ENCODE data around the gene H2AZ2.
"Not testable (repeated sequence)": the region's sequence is repeated elsewhere in the genome, so short reads cannot be mapped to it uniquely, and the experiment has no call there.

Gene H2AZ2

DNA sequence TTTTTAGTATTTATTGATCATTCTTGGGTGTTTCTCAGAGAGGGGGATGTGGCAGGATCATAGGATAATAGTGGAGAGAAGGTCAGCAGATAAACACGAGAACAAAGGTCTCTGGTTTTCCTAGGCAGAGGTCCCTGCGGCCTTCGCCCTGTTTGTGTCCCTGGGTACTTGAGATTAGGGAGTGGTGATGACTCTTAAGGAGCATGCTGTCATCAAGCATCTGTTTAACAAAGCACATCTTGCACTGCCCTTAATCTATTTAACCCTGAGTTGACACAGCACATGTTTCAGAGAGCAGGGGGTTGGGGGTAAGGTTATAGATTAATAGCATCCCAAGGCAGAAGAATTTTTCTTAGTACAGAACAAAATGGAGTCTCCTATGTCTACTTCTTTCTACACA is 22.4 kb upstream of the H2AZ2 start:
- DNase-seq, result not testable (repeated sequence)

DNA sequence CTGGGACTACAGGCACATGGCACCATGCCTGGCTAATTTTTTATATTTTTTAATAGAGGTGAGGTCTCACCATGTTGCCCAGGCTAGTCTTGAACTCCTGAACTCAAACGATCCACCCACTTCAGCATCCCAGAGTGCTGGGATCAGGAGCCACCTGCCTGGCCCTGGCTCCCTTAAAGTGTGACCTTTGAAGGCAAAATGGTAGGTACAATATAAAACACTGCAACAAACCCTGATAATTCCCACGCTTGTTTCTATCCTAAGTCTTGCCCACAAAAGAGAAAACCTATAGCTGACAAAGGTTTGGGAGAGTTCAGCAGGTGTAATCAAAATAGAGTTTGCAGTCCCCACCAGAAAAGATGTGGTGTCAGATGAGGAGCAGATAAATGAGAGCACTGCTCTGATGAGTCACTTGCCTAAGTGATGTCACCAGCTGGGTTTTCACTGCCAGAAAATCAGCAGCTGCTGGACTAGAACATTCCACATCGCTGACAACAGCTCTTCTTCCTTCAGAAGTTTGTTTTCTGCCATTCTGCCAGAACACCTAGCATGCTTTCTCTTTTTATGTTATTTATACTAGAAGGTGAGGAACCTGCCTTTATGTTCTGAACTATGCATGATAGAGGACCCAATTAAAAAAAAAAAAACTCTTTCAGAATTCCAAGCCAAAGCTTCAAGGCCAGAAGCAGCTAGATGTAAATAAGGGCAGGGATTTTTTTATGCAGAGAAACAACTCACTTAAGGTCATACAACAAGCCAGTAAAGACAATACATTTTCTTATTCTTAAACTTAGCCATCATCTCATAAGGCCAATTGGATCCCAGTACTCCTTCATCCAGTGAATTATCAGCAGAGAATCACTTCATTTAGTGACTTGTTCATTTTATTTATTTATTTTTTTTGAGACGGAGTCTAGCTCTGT is 19.4 kb upstream of the H2AZ2 start:
- no peak for DNase-seq

- not testable (repeated sequence) for DNase-seq
These were observed 14.1 kb upstream of the H2AZ2 start for GRCh38 chr7:44861949-44862348.

DNA sequence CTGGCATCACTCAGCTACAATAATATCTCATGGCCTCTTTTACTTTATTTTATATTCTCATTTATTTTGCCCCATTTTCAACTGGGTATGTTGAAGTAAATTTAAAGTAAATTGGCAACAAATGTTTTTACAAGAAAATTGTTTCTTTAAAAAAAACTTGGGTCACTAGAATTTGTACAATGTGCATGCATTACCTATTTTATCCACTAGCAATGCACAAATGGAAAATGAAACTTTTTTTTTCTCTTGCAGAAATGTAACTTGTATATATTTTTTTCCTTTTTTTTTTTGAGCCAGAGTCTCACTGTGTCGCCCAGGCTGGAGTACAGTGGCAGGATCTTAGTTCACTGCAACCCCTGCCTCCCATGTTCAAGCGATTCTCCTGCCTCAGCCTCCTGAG is 10.3 kb upstream of the H2AZ2 start:
- DNase-seq, result no peak

GRCh38 chr7:44854644-44855364 is 6.9 kb upstream of the H2AZ2 start:
- peak; percentile 19 for DNase-seq

- DNase-seq, result no peak
These were observed 5.5 kb upstream of the H2AZ2 start for GRCh38 chr7:44853391-44853790.

GRCh38 chr7:44852590-44852989 is 4.7 kb upstream of the H2AZ2 start:
- no peak for DNase-seq

DNA sequence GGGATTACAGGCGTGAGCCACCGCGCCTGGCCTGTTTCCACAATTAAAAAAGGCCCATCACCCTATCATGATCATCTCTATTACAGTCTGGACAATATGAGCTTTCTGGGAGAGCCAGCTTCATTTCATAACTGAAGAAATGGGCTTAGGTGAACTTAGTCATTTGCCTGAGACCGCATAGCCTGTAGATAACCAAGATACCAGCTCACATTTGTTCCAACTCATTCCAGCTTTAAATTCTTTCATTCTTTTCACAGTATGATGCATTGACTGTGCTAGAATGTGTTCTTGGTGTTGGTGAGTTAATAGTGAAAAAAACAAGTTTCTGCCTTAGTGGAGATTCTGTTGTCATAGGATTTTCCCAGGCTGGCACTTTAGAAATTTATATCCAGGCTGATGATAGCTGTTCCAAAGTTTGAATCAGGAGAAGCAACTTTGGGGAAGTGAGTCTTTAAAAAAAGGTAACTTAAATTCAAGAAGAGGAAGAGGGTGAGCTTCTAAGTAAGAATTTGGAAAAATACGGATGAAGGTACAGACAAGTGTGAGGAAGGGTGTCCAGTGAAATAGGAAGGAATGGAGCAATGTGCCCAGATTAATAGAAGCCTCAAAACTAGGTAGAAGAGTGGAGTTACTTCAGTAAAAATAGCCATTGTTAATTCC is 2.1 kb upstream of the H2AZ2 start:
- DNase-seq, result no peak

DNA sequence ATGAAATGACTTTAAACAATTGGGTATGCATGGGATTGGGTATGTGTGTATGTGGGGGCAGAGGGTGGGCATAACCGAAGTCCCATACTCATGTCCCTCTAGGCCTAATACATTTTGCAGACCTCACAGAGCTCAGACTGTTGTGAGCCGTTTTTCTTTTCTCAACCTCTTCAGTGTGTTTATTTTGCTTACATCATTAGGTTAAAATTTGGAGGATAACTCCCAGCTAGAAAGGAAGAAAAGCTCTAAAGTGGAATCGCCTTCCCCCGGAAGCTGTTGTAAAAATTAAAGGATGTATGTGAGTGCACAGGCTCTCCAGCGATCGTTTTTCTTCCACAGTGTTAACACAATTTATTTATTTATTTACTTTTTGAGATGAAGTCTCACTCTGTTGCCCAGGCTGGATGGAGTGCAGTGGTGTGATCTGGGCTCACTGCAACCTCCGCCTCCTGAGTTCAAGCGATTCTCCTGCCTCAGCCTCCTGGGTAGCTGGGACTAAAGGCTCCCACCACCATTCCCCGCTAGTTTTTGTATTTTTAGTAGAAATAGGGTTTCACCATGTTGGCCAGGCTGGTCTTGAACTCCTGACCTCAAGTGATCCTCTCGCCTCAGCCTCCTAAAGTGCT is 1.5 kb upstream of the H2AZ2 start:
- DNase-seq, result peak; percentile 30

DNA sequence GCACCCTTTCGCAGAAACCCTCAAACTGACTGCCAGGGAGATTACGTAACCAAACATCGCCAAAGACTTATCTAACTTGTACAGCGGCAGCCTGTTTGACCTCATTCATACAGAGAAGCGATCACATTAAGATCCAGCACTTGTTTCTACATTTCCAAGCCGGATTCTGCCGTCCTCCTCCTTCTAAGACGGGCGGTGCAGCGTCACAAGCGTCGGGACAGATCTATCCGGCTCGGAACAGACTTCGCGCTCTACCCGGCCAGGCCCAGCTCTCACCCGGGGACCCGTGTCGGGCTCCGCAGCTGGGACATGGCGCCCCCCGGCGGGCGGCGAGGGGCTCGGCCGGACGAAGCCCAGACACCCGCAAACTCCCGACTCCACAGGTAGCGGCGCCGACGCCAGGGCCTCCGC is 373 bp downstream of the H2AZ2 start:
- DNase-seq, result peak; percentile 92

- DNase-seq, result no peak
These were observed 925 bp downstream of the H2AZ2 start for GRCh38 chr7:44846816-44847508.

DNA sequence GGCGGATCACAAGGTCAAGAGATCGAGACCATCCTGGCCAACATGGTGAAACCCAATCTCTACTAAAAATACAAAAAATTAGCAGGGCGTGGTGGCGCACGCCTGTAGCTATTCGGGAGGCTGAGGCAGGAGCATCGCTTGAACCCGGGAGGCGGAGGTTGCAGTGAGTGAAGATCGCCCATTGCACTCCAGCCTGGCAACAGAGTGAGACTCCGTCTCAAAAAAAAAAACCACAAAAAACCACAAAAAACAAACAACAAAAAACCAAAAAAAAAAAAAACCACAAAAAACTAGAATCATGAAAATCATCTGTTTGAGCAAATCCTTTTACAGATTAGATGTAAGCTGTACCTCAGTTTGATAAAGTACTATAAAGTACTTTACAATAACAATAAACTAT is 1.5 kb downstream of the H2AZ2 start:
- DNase-seq, result not testable (repeated sequence)

DNA sequence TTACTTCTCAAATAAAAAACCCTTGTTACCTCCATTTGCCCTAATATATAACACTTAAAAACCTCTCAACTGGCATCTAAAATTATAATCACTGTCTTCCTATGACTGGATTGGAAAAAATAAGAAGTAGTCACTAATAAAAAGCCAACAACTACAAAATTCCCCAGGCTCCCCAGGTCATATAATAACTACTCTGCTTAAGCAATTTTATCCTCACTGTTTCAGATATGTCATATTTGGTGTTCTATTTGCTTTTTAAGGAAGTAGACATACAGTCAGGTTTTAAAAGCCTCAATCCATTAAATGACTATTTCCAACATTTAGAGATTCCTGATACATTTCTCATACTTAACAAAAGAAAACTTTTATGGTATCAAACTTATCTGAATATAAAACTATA is 2.4 kb downstream of the H2AZ2 start:
- DNase-seq, result no peak

DNA sequence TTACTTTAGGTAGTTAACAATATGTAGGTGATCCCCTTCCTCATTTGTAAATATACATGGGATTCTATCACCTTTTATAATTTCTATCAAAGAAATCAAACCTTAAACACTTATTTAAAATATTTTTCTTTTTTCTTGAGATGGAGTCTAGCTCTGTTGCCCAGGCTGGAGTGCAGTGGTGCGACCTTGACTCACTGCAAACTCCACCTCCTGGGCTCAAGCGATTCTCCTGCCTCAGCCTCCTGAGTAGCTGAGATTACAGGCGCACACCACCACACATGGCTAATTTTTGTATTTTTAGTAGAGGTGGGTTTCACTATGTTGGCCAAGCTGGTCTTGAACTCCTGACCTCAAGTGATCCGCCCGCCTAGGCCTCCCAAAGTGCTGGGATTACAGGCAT is 4.4 kb downstream of the H2AZ2 start:
- not testable (repeated sequence) for DNase-seq

DNA sequence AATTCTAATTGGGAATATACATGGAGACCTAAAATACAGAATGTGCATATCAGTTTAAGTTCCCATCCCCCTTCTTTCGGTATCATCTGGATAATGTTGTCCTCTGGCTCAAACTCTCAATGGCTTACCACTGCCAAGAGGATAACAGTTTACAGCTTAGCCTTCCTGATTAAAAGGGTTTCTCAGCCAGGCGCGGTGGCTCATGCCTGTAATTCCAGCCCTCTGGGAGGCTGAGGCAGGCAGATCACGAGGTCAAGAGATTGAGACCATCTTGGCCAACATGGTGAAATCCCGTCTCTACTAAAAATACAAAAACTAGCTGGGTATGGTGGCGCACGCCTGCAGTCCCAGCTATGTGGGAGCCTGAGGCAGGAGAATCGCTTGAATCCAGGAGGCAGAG is 5.2 kb downstream of the H2AZ2 start:
- not testable (repeated sequence) for DNase-seq

DNA sequence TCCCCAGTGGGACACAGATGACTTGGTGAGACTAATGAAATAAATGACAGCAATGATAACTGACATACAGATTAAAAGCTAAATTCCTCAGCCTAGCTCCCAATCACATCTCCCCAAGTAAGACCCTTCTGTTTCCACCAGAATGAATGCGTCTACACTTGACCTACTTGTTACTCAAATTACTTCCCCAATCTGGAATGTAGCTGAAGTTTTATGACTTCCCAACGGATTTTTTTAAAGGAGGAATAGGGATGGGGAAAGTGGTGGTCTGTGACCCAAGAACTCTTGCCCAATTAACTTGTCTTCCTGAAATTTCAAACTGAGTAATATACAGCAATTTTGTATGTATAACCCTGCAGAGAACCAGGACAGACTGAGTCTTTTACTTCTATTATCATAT is 9.1 kb downstream of the H2AZ2 start:
- no peak for DNase-seq

DNA sequence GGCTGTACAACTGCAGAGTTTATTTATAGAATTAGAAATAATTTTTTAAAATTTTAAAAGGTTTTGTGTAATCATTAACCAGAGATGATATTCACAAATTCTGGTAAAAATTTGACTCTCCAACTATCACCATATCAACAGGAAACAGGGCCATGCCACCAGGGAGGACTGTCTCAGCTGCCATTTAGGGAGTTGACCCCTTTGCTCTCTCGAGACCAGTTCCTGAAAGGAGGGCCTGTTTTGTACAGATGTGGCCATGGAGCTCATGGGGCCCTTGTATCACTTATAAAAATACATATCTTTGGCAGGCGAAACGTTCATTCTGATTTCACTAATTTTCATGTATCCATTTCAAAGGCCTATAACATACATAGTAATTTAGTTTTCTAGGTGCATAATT is 20.3 kb downstream of the H2AZ2 start:
- no peak for DNase-seq

- DNase-seq, result no peak
These were observed 22.9 kb downstream of the H2AZ2 start for GRCh38 chr7:44824894-44825526.

DNA sequence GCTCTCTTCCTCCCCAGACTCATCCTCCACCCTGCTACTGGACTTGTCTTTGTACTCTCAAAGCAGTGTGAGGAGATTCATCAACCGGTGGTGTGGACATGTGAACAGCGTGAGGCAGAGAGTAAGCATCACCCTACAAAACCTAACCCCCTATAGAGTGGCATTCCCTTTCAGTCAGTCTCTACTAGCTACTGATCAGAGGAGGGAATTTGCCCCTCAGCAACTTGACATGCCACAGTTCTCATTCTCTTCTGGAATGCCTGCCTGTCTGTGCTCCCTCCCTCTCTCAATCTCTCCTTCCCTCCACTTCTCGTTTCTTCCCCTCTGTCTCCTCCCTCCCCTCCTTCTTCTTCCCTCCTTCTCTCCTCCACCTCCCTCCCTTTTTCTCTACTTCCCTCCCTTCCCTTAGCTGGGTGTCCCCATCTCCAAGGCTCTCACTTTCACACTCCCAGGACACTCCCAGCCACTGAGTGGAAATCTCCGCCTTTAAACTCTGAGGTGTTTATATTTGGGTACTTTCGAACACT is 24.6 kb downstream of the H2AZ2 start:
- DNase-seq, result no peak

DNA sequence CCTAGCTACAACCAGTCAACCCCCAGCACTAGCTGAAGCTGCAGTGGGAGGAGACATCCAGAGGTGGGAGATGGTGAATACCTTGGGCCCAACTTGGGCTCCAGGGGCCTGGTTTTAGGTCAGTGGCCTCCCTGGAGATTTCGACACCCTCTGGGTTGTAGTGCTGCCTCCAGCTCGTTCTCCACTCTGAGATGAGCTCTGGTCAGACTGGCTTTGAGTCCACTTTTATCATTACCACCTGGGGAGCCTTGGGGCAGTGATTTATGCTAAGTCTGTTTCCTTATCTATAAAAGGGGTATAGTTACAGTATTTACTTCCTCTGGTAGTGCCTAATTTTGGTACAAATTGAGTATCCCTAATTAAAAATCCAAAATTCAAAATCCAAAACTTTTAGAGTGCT is 28.6 kb downstream of the H2AZ2 start:
- no peak for DNase-seq

DNA sequence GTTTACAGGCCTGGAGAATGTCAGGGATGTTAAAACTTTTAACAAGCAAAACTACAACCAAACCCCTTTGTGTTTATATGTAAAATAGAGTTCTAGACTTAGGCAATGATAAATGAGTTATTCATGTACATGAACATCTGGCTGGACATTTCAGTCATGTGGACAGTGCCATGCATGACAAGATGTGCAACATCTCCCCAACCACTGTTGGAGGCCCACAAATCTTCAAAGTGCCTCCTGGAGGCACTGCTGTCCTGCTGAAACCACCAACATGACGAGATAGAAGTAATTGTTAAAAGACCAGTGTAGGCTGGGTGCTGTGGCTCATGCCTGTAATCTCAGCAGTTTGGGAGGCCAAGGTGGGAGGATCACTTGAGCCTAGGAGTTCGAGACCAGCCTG is 33.0 kb downstream of the H2AZ2 start:
- DNase-seq, result no peak

DNA sequence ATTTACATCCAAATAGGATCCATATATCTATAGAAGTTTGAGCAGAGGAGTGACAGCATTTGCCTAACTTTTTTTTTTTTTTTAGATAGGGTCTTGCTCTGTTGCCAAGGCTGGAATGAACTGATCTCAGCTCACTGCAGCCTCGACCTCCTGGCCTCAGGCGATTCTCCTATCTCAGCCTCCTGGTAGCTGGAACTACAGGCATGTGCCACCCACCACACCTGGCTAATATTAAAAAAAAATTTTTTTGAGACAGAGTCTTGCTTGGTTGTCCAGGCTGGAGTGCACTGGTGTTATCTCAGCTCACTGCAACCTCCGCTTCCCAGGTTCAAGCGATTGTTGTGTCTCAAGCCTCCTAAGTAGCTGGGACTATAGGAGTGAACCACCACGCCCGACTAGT is 36.3 kb downstream of the H2AZ2 start:
- DNase-seq, result no peak

Measured in activated CD8-positive, alpha-beta memory T cell treated with anti-CD3 and anti-CD28 coated beads for 24 hours (primary cell).